ENCODE data around the gene INPP5D. TPM values are rescaled to one million over a fixed set of nuclear protein-coding genes. Genes with fewer than 3 reads are reported as not detected.
A peak's percentile ranks its signal among the peaks of the same experiment; 100 is the strongest.

The INPP5D gene
- total RNA-seq, 3 donors from 2014 or later: 8.2 to 14.4 (median 9.1) TPM

DNA sequence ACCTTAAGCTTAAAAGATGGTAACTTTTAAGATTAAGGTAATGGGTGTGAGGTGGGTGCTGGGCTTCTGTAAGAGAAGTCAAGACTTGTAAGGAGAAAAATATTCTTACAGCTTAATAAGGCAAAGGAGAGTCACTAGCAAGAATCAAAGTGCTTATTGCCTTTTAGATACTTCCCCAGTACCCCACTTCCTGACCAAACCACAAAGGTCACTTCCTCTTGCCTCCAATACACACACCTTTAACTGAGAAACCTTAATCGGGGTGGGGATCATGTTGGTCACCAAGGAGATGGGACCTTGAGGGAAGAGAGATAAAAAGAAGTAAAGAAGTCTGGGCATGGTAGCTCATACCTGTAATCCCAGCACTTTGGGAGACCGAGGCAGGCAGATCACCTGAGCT, 180.8 kb downstream of the INPP5D start:
- ATAC-seq: peak; percentile 46
- intact Hi-C loops (cut with DNase I, micrococcal nuclease): no loop called here

DNA sequence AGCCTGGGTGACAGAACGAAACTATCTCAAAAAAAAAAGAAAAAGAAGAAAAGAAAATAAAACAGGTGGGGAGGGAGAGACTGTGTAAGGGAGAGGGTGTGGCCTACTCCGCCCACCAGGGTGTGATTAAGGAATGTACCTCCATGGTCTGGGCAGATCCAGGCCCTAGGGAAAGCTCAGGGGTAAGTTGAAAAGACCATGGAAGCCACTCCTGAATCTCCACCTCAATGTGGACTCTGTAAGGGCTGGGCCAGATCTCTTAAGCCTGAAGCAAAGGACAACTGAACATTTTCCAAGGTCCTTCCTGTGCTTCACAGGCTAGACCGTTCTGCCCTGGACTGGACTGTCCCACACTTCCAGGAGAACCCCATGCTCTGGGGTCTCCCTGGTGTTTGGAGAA, 181.7 kb downstream of the INPP5D start:
- TF ChIP-seq, protein P1, sequence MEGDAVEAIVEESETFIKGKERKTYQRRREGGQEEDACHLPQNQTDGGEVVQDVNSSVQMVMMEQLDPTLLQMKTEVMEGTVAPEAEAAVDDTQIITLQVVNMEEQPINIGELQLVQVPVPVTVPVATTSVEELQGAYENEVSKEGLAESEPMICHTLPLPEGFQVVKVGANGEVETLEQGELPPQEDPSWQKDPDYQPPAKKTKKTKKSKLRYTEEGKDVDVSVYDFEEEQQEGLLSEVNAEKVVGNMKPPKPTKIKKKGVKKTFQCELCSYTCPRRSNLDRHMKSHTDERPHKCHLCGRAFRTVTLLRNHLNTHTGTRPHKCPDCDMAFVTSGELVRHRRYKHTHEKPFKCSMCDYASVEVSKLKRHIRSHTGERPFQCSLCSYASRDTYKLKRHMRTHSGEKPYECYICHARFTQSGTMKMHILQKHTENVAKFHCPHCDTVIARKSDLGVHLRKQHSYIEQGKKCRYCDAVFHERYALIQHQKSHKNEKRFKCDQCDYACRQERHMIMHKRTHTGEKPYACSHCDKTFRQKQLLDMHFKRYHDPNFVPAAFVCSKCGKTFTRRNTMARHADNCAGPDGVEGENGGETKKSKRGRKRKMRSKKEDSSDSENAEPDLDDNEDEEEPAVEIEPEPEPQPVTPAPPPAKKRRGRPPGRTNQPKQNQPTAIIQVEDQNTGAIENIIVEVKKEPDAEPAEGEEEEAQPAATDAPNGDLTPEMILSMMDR (IDR thresholded peaks at IDR 0.05): no peak
- Histone ChIP-seq H3K4me3 (no peak overlapping the region), H3K9me3 (no peaks in the 10 kb centered on the region), H3K4me1 (ENCODE audit: low read depth) (peaks cover 6% of the 10 kb centered on the region), H3K36me3 (ENCODE audit: low read depth) (no peaks in the 10 kb centered on the region)
- peak; percentile 79 for ATAC-seq
- intact Hi-C loops (cut with DNase I, micrococcal nuclease): no loop called here
- peak in 2 of 3 donors; percentile 56 to 64 for DNase-seq

More for the DNA sequence above, 180.8 kb downstream of the INPP5D start:
- Histone ChIP-seq H3K4me1 (ENCODE audit: low read depth) (peaks cover 6% of the 10 kb centered on the region), H3K36me3 (ENCODE audit: low read depth) (no peaks in the 10 kb centered on the region), H3K9me3 (no peaks in the 10 kb centered on the region), H3K4me3 (no peak overlapping the region)
- TF ChIP-seq, protein P1 (IDR thresholded peaks at IDR 0.05): no peak
- DNase-seq: no peak

DNA sequence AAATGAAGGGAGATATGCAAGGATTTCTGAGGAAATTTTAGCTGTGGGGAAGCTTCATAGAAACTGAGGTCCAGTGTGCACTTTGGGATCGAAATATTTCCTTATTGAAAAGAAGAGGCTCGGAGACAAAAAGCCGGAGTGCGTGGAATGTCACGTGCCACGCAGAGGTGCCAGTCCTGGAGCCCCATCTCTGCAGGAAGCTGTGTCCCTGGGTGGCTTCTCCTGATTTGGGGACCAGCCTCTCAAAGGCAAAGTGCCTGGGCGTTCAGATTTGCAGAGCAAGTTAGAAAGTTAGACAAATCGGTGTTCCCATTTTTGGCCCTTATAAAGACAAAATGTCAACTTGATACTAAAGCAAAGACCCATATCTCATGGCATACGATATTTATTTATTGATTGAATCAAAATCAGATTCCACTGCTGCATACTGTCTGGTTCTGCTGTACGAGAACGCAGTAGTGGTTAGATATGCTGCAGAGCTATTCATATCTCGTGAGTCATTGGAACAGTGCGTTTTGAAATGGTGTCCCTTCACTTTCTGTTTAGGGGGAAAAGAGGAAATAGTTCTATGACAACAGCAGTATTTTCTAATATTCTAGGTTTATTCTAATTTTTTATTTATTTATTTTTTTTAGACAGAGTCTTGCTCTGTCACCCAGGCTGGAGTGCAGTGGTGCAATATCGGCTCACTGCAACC, 182.2 kb downstream of the INPP5D start:
- DNase-seq: no peak
- ATAC-seq: peak; percentile 42
- Histone ChIP-seq H3K4me3 (no peak overlapping the region), H3K4me1 (ENCODE audit: low read depth) (peaks cover 6% of the 10 kb centered on the region), H3K9me3 (no peaks in the 10 kb centered on the region), H3K36me3 (ENCODE audit: low read depth) (no peaks in the 10 kb centered on the region)
- intact Hi-C loops (cut with DNase I, micrococcal nuclease): no loop called here
- TF ChIP-seq, protein P1 (IDR thresholded peaks at IDR 0.05): no peak

DNA sequence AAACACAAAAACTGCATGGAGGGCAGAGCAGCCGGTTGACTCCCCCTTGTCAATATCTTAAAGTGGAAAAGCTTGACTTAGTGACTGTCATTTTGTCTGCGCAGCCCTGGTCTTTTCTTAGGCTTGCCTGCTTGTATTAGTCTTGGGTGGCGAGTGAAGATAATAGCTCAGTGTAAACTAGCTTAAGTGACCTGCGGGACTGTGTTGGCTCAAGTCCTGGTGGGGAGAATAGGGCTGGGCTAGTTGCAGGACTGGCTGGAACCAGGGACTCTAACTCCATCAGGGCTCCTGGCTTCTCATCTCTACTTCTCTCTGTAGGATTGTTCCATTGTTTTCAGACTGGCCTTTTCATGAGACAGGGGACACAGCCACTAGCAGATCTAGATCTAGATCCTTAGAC, 183.2 kb downstream of the INPP5D start:
- Histone ChIP-seq H3K36me3 (ENCODE audit: low read depth) (no peaks in the 10 kb centered on the region), H3K9me3 (no peaks in the 10 kb centered on the region), H3K4me1 (ENCODE audit: low read depth) (peaks cover 6% of the 10 kb centered on the region), H3K4me3 (no peak overlapping the region)
- no peak for ATAC-seq
- TF ChIP-seq, protein P1 (IDR thresholded peaks at IDR 0.05): no peak
- intact Hi-C loops (cut with DNase I, micrococcal nuclease): no loop called here
- no peak for DNase-seq

DNA sequence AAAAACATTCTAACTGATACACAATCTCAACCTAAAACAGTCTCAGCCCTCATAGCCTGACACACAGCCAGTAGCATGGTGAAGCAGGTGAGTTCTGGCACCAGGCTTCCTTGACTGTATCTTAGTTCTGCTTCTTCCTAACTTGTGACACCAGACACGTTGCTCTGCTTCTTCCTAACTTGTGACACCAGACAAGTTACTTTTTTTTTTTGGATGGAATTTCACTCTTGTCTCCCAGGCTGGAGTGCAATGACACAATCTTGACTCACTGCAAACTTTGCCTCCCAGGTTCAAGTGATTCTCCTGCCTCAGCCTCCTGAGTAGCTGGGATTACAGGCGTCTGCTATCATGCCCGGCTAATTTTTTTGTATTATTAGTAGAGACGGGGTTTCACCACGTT, 184.7 kb downstream of the INPP5D start:
- Histone ChIP-seq H3K9me3 (no peaks in the 10 kb centered on the region), H3K4me3 (no peak overlapping the region), H3K36me3 (ENCODE audit: low read depth) (no peaks in the 10 kb centered on the region), H3K4me1 (ENCODE audit: low read depth) (peaks cover 6% of the 10 kb centered on the region)
- no peak for DNase-seq
- TF ChIP-seq, protein P1 (IDR thresholded peaks at IDR 0.05): no peak
- no peak for ATAC-seq
- intact Hi-C loops (cut with DNase I, micrococcal nuclease): no loop called here
